Measurements from ENCODE around the gene NRDE2. TPM values are rescaled to one million over a fixed set of nuclear protein-coding genes. Genes with fewer than 3 reads are reported as not detected.
"Not testable (repeated sequence)": the region's sequence is repeated elsewhere in the genome, so short reads cannot be mapped to it uniquely, and the experiment has no call there.

The NRDE2 gene
- total RNA-seq, 1 experiment from 2014 or later, result 20.1 TPM

GRCh38 chr14:90253826-90254225 lies 77.9 kb downstream of the NRDE2 start:
- ChIA-PET CTCF (no interaction called here), RAD21 (ENCODE audit: low non-redundant PET in 1 of 2, low total read pairs in 2 of 2, uncharacterized antibody in 2 of 2, unreplicated experiment in 2 of 2) (no interaction called here), POLR2A (no interaction called here)
- Histone ChIP-seq H3K9me3 (ENCODE audit: control insufficient read depth in 1 of 2, insufficient read depth in 1 of 2, low read depth in 1 of 2, low read length in 2 of 2) (no peaks in the 10 kb centered on the region), H3K4me2 (ENCODE audit: low read length) (no peak overlapping the region), H3K27ac (ENCODE audit: low read depth, low read length) (no peak overlapping the region), H2AFZ (ENCODE audit: low read depth, low read length, poor library complexity, severe bottlenecking) (no peak overlapping the region), H3K9me2 (ENCODE audit: insufficient read depth) (no peaks in the 10 kb centered on the region), H3K4me3 (replicated peaks in 1 of 2; ENCODE audit: low read depth in 1 of 2, low read length in 2 of 2) (no peak overlapping the region), H3K36me3 (ENCODE audit: control insufficient read depth in 1 of 2, insufficient read depth in 2 of 2, low read length in 2 of 2) (peaks cover 0 to 2% of the 10 kb centered on the region in 2 experiments; a peak in 1 of 4 replicates), H4K20me1 (ENCODE audit: insufficient read depth) (no peaks in the 10 kb centered on the region; the same call in 1 of the 2 replicates), H3K9ac (ENCODE audit: low read length) (no peak overlapping the region), H3K27me3 (ENCODE audit: insufficient read depth, low read length) (no peaks in the 10 kb centered on the region), H3K79me2 (ENCODE audit: insufficient read depth, low read length) (peaks cover 27% of the 10 kb centered on the region), H3K4me1 (ENCODE audit: control insufficient read depth in 1 of 2, insufficient read depth in 2 of 2, low read length in 2 of 2) (peaks cover 7 to 14% of the 10 kb centered on the region in 2 experiments; a peak in 3 of 4 replicates)
- DNase-seq (ENCODE audit: low read depth, low spot score) (no peak), ATAC-seq (no peak)
- TF ChIP-seq EZH2 (IDR thresholded peaks at IDR 0.05) (no peak), EZH2phosphoT487 (IDR thresholded peaks at IDR 0.05; ENCODE audit: borderline replicate concordance) (no peak), CTCF (IDR thresholded peaks at IDR 0.05 in 2 of 3, conservative IDR thresholded peaks at IDR 0.05 in 1 of 3; ENCODE audit: borderline replicate concordance in 1 of 3, insufficient read depth in 1 of 3, low read depth in 2 of 3, low read length in 2 of 3) (no peak), ATF3 (IDR thresholded peaks at IDR 0.05) (no peak), RAD21 (IDR thresholded peaks at IDR 0.05; ENCODE audit: low read depth) (no peak), POLR2AphosphoS5 (IDR thresholded peaks at IDR 0.05; ENCODE audit: low read depth, low read length) (no peak)
- no TSS peak for BruUV-seq (replicated peaks)
- intact Hi-C loops (cut with micrococcal nuclease), result no loop called here

- RAD21 ChIA-PET (ENCODE audit: low non-redundant PET in 1 of 2, low total read pairs in 2 of 2, uncharacterized antibody in 2 of 2, unreplicated experiment in 2 of 2), result no interaction called here
- POLR2A ChIA-PET, result no interaction called here
- no peak for DNase-seq (ENCODE audit: low read depth, low spot score)
- Histone ChIP-seq H3K36me3 (ENCODE audit: control insufficient read depth in 1 of 2, insufficient read depth in 2 of 2, low read length in 2 of 2) (no peaks in the 10 kb centered on the region), H3K4me3 (replicated peaks in 1 of 2; ENCODE audit: low read depth in 1 of 2, low read length in 2 of 2) (no peak overlapping the region), H4K20me1 (ENCODE audit: insufficient read depth) (no peaks in the 10 kb centered on the region), H3K79me2 (ENCODE audit: insufficient read depth, low read length) (no peaks in the 10 kb centered on the region), H3K27ac (ENCODE audit: low read depth, low read length) (no peak overlapping the region), H2AFZ (ENCODE audit: low read depth, low read length, poor library complexity, severe bottlenecking) (no peak overlapping the region), H3K4me2 (ENCODE audit: low read length) (no peak overlapping the region), H3K4me1 (ENCODE audit: control insufficient read depth in 1 of 2, insufficient read depth in 2 of 2, low read length in 2 of 2) (no peaks in the 10 kb centered on the region), H3K27me3 (ENCODE audit: insufficient read depth, low read length) (no peaks in the 10 kb centered on the region), H3K9ac (ENCODE audit: low read length) (no peak overlapping the region), H3K9me3 (ENCODE audit: control insufficient read depth in 1 of 2, insufficient read depth in 1 of 2, low read depth in 1 of 2, low read length in 2 of 2) (no peaks in the 10 kb centered on the region), H3K9me2 (ENCODE audit: insufficient read depth) (no peaks in the 10 kb centered on the region)
- BruUV-seq (replicated peaks), result no TSS peak
- TF ChIP-seq RAD21 (IDR thresholded peaks at IDR 0.05; ENCODE audit: low read depth) (no peak), CEBPB (IDR thresholded peaks at IDR 0.05; ENCODE audit: low read depth) (no peak), SIN3A (IDR thresholded peaks at IDR 0.05; ENCODE audit: low read depth) (no peak), POLR2A (IDR thresholded peaks at IDR 0.05; ENCODE audit: borderline replicate concordance, extremely low read depth, insufficient read depth, insufficient read length) (no peak), CBX3 (IDR thresholded peaks at IDR 0.05; ENCODE audit: low read depth) (no peak), EZH2phosphoT487 (IDR thresholded peaks at IDR 0.05; ENCODE audit: borderline replicate concordance) (no peak), YY1 (IDR thresholded peaks at IDR 0.05; ENCODE audit: extremely low read depth, insufficient replicate concordance, low read depth, low read length) (no peak), ZNF274 (IDR thresholded peaks at IDR 0.05; ENCODE audit: low read depth, low read length) (no peak), EZH2 (IDR thresholded peaks at IDR 0.05) (no peak)
- CTCF ChIA-PET, result no interaction called here
- no peak for ATAC-seq
- intact Hi-C loops (cut with micrococcal nuclease), result no loop called here
Measured at GRCh38 chr14:90248594-90248993, 83.1 kb downstream of the NRDE2 start.

- DNase-seq (ENCODE audit: low read depth, low spot score); H3K36me3 ChIP-seq (ENCODE audit: control insufficient read depth in 1 of 2, insufficient read depth in 2 of 2, low read length in 2 of 2); H3K27me3 ChIP-seq (ENCODE audit: insufficient read depth, low read length); POLR2A ChIA-PET; H2AFZ ChIP-seq (ENCODE audit: low read depth, low read length, poor library complexity, severe bottlenecking); BruUV-seq (replicated peaks); H3K79me2 ChIP-seq (ENCODE audit: insufficient read depth, low read length); RAD21 ChIA-PET (ENCODE audit: low non-redundant PET in 1 of 2, low total read pairs in 2 of 2, uncharacterized antibody in 2 of 2, unreplicated experiment in 2 of 2); H3K9me3 ChIP-seq (ENCODE audit: control insufficient read depth in 1 of 2, insufficient read depth in 1 of 2, low read depth in 1 of 2, low read length in 2 of 2); H3K9ac ChIP-seq (ENCODE audit: low read length); H3K4me3 ChIP-seq (replicated peaks in 1 of 2; ENCODE audit: low read depth in 1 of 2, low read length in 2 of 2); H3K9me2 ChIP-seq (ENCODE audit: insufficient read depth); CTCF ChIA-PET; H3K27ac ChIP-seq (ENCODE audit: low read depth, low read length); H3K4me2 ChIP-seq (ENCODE audit: low read length); ATAC-seq; H3K4me1 ChIP-seq (ENCODE audit: control insufficient read depth in 1 of 2, insufficient read depth in 2 of 2, low read length in 2 of 2); H4K20me1 ChIP-seq (ENCODE audit: insufficient read depth); intact Hi-C loops (cut with micrococcal nuclease): not testable (repeated sequence)
Measured at GRCh38 chr14:90247441-90247840, 84.3 kb downstream of the NRDE2 start.
